HG03378 (cell line): ENCODE data around the gene BRD1.

Source experiments
- ATAC-seq: cut with Tn5 transposase; IDR thresholded peaks from one replicate; pipeline ENCODE4 v1.9.1; 2021; ENCODE audit warnings: mild to moderate bottlenecking, moderate library complexity; ENCODE audit not compliant: unreplicated experiment

Gene BRD1

DNA sequence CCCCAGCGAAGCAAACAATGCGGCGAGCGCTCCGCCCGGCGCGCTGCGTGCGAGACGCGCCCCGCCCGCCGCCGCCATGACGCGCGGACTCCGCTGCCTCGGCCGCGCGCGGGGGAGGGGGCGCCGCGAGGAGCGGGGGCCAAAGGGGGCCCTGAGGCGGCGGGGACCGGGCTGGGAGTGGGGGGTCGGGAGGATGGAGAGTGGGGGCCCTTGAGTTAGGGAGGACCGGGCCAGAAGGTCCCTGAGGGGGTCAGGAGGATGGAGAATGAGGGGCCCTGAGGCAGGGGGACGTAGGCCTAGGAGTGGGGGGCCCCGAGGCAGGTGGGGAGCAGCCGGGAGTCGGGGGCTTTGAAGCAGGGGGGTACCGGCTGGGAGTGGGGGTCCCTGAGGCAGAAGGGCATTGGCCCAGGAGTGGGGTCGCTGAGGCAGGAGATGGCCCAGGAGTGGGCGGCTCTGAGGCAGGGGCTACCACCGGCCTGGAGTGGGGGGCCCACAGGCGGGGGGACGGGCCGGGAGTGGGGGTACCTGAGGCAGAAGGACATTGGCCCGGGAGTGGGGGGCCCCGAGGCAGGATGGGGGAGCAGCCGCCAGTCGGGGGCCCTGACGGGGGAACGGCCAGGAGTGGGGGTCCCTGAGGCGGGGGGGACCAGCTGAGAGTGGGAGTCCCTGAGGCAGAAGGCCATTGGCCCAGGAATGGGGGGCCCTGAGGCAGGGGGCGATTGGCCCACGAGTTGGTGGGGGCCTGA lies at the start of gene BRD1:
Gene BRD1 (minus strand): TSS at position 21 of the 746 bp plus-strand sequence. CDS start 3,556 bp downstream, outside the sequence.
- ATAC-seq: no peak

DNA sequence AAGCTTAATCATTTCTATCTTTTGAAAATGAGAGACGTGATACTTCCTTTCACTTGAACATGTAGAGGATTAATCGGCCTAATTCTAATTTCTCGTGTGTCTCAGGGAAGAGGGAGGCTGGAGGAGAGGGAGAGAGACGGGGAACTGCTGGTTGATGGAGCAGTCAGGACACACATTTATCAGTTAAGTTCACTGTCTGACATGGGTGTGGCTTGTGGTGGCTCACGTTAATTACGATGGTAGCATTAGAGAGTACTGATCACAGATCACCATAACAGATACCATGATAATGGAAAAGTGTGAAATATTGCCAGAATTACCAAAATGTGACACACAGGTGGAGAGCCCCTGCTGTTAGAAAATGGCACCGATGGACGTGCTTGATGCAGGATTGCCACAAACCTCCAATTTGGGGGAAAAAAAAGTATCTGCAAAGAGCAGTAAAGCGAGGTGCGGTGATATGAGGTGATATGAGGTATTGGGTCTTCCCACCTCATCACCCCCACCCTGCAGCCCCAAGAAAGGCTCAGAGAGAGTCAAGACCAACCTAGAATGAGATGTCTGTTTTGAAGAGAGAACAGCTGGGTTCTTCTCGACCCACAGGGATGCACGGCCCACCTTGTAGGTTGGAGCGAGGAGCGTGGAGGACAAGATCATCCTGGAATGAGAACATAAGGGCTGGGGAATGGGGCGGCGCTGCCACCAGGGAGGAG lies 45.7 kb upstream of the BRD1 start:
- ATAC-seq: no peak

GRCh38 chr22:49872347-49872746 lies 44.7 kb upstream of the BRD1 start:
- no peak for ATAC-seq

DNA sequence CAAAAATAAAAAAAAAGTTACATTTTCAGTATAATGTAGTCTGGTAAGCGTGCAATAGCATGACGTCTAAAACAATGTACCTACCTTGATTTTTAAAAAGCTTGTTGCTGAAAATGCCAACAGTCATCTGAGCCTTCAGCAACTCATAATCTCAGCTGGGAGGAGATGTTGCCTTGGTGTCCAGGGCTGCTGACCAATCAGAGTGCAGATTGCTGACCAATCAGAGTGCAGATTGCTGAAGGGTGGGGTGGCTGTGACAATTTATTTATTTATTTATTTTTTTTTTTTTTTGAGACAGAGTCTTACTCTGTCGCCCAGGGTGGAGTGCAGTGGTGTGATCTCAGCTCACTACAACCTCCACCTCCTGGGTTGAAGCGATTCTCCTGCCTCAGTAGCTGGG lies 43.8 kb upstream of the BRD1 start:
- no peak for ATAC-seq

DNA sequence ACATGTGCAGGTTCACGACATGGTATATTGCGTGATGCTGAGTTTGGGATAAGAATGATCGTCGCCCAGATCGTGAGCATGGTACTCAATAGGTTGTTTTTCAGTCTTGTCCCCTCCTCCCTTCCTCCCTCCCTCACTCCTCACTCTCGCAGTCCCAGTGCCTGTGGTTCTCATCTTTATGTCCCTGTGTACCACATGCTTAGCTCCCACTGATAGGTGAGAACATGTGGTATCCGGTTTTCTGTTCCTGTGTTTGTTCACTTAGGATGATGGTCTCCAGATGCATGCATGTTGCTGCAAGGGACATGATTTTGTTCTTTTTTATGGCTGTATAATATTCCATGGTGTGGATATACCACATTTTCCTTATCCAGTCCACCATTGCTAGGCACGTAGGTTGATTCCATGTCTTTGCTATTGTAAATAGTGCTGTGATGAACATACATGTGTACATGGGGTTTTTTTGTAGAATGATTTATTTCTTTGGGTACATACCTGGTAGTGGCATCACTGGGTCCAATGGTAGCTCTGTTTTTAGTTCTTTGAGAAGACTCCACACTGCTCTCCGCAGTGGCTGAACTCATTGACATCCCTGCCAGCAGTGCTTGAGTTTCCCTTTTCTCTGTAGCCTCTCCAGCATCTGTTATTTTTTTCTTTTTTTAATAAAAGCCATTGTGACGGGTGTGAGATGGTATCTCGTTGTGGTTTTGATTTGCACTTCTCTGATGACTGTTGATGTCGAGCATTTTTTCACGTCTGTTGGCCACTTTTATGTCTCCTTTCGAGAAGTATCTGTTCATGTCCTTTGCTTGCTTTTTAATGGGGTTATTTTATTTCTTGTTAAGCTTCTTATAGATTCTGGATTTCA lies 42.4 kb upstream of the BRD1 start:
- no peak for ATAC-seq

GRCh38 chr22:49869086-49869830 lies 41.6 kb upstream of the BRD1 start:
- ATAC-seq: no peak

GRCh38 chr22:49867303-49868265 lies 39.9 kb upstream of the BRD1 start:
- no peak for ATAC-seq

DNA sequence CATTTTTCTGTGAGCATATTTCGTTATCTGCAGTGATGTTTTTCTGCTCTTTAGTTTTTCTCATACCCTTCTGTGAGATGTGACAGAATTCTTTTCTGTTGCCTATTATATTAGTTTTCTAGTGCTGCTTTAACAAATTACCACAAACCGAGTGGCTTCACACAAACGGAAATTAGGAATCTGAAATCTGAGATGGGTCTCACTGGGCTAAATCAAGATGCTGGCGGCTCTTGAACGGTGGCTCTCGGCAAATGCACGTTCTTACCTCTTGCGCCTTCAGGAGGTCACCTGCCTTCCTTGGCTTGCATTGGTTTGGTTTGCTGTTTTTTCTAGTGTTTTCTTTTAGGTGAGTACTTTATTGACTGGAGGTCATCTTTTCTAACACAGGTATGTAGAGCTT lies 39.0 kb upstream of the BRD1 start:
- no peak for ATAC-seq

DNA sequence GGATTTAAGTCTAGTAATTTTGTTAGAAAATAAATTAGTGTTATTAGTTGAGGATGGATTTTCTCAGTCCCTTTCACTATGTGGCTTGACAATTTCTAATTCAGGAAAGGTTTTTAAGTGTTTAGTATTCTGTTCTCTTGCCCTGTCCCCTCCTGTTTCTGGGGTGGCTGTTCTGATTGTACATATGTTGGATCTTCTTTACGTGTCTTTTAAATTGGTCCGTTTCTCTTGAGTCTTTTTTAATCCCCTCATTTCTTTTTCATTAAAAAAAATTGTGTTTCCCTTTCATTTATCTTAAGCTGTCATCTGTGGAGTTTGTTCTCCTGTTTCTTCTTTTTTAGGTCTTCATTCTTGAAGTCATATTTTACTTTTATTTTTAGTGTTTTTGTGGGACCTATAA lies 38.5 kb upstream of the BRD1 start:
- ATAC-seq: no peak

DNA sequence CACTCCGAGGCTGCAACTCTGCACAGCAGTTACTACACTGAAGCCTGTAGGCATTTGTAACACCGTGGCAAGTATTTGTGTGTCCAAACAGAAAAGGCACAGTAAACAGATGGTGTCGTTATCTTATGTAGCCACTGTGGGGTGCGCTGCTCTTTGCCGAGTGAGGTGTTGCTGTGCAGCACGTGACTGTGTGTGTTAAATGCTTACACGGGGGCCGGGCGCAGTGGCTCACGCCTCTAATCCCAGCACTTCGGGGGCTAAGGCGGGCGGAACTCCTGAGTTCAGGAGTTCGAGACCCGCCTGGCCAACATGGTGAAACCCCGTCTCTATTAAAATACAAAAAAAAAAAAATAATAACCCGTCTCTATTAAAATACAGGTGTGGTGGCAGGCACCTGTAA lies 37.5 kb upstream of the BRD1 start:
- ATAC-seq: no peak

- ATAC-seq: no peak
These were observed 36.3 kb upstream of the BRD1 start for GRCh38 chr22:49863931-49864330.

GRCh38 chr22:49862496-49862776 lies 34.8 kb upstream of the BRD1 start:
- ATAC-seq: no peak

DNA sequence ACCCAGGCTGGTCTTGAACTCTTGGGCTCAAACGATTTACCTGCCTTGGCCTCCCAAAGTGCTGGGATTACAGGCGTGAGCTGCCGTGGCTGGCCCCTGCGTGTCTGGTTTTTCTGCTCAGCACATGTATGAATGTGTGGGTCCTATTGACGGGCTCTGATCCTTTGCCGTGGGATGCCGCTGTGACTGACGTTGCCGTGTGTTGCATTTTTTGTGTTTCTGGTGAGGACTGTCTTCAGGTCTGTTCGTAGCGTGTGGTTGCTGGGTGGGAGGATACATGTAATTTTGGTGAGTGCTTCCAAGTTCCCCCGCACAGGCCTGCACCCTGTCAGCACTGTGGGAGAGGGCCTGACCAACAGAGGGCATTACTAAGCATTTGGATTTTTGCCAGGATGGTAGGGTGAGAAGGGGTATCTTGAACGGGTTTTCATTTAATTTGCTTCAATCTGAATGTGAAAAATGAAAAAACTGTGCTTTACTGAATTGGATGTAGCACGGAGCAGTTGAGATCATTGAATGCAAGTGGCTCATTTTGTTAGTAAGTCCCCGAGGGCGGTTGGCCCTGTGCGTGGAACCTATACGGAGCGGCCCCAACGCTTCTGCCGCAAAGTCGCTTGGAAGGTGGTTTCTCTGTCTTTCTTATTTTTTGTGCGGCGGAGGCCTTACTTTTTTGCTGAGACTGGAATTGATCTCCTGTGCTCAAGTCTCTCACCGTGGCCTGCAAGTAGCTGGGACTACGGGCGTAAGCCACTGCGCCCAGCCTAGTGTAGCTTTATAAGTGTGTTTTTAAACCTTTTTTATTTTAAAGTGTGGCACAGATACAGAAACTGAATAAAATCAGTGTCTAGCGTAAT lies 34.2 kb upstream of the BRD1 start:
- ATAC-seq: no peak

DNA sequence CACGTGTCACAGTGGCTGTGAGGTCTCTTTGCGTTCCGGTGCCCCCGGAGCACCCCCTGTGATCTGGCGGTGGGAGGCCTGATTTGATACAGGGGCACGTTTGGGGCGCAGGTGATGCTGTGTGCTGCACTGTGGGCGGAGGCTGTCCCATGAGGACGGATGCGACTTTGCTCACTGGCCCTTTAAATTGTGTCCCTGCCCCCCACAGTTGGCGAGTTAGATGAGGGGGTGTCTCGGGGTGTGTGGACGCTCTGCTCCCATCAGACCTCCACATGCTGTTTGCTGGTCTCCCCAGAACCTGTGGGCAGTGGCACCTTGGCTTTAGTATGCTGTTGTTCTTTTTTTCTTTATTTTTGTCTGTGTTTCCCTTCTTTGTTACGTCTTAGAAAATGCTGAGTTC lies 31.2 kb upstream of the BRD1 start:
- ATAC-seq: no peak

- ATAC-seq: no peak
These were observed 29.3 kb upstream of the BRD1 start for GRCh38 chr22:49856766-49857618.

GRCh38 chr22:49856343-49856742 lies 28.7 kb upstream of the BRD1 start:
- ATAC-seq: no peak

GRCh38 chr22:49855251-49855911 lies 27.7 kb upstream of the BRD1 start:
- no peak for ATAC-seq
